Gastrocnemius medialis (tissue), 4 donors: ENCODE measurements around the gene GNGT2. TPM values are rescaled to one million over a fixed set of nuclear protein-coding genes. Genes with fewer than 3 reads are reported as not detected.

Source experiments
- ATAC-seq, 2 donors: fragments of 150-250 bp; one replicate each; pipeline ENCODE4 v1.9.1; 2016
- DNase-seq, 2 donors: peaks; one replicate each; pipeline ENCODE4 v3.0.0-alpha.2; 2019
- H3K27ac ChIP-seq, 4 donors: fragments of 200-600 bp; sonication (generic); 1 replicate in 1 of 4; 2 replicates in 3 of 4; pipeline ENCODE4 v1.5.1; 2016 to 2018; ENCODE audit warnings: mild to moderate bottlenecking in 2 of 4, moderate library complexity in 1 of 4
- H3K27me3 ChIP-seq, 3 donors: fragments of 200-600 bp; sonication (generic) in 2 of 3; 1 replicate in 1 of 3; 2 replicates in 2 of 3; pipeline versions ENCODE4 v1.5.1 to v1.6.0; 2016 to 2019; ENCODE audit warnings: mild to moderate bottlenecking in 1 of 3, moderate library complexity in 1 of 3
- H3K36me3 ChIP-seq, 2 donors: fragments of 200-600 bp; sonication (generic) in 1 of 2; one replicate each; pipeline ENCODE4 v1.5.1; 2017 to 2018
- H3K4me1 ChIP-seq, 2 donors: fragments of 200-600 bp; sonication (generic) in 1 of 2; one replicate each; pipeline ENCODE4 v1.5.1; 2016 to 2017; ENCODE audit warnings: mild to moderate bottlenecking in 2 of 2
- H3K4me3 ChIP-seq, 4 donors: fragments of 200-600 bp; sonication (generic) in 3 of 4; 1 replicate in 1 of 4; 2 replicates in 3 of 4; pipeline ENCODE4 v1.5.1; 2016 to 2019; ENCODE audit warnings: mild to moderate bottlenecking in 2 of 4
- H3K9me3 ChIP-seq, 3 donors: fragments of 200-600 bp; sonication (generic) in 2 of 3; 1 replicate in 1 of 3; 2 replicates in 2 of 3; pipeline ENCODE4 v1.5.1; 2016 to 2019
- CTCF ChIP-seq, 5 experiments: fragments of 450-650 bp in 3 of 5; fragments of 200-600 bp in 2 of 5; sonication (generic) in 2 of 5; IDR thresholded peaks in 4 of 5; conservative IDR thresholded peaks in 1 of 5; 1 replicate in 4 of 5; 2 replicates in 1 of 5; pipeline ENCODE4 v1.5.1; 2016 to 2019; ENCODE audit warnings: antibody characterized with exemption in 5 of 5, mild to moderate bottlenecking in 3 of 5, moderate library complexity in 3 of 5
- POLR2A ChIP-seq, 2 donors: fragments of 450-650 bp; IDR thresholded peaks; one replicate each; pipeline ENCODE4 v1.6.1; 2017; ENCODE audit warnings: antibody characterized with exemption in 2 of 2, mild to moderate bottlenecking in 2 of 2, moderate library complexity in 2 of 2
- in situ Hi-C, 4 donors: fragments of 200-750 bp; cut with MboI; loops; one replicate each; pipeline versions ENCODE4 v1.15.0 to v1.8.0; 2017; ENCODE audit warnings: low sequenced_read_pairs in 4 of 4
- intact Hi-C: fragments of 100-400 bp; cut with DNase I; formaldehyde crosslinking; loops from one replicate; pipeline ENCODE4 v1.15.1; 2023; ENCODE audit warnings: low total_unique reads
- total RNA-seq, 4 donors: library from RNA; depleted of rRNA; stranded (reverse); fragments of >200 nt; gene quantifications; one replicate each; pipeline versions ENCODE4 v1.1.0 to v1.2.3, GENCODE V29; 2016

The GNGT2 gene
- total RNA-seq, 4 donors from 2014 or later = not detected

GRCh38 chr17:49218941-49219913 lies 8.9 kb upstream of the GNGT2 start:
- Histone ChIP-seq H3K36me3 (no peaks in the 10 kb centered on the region), H3K4me3 (no peak overlapping the region), H3K4me1 (peaks cover 0 to 10% of the 10 kb centered on the region in 2 donors), H3K27ac (no peak overlapping the region), H3K27me3 (peaks cover 21 to 28% (median 25%) of the 10 kb centered on the region in 3 donors), H3K9me3 (no peaks in the 10 kb centered on the region)
- in situ Hi-C loops (no loop called here), intact Hi-C loops (no loop called here)
- DNase-seq (no peak), ATAC-seq (no peak)
- no peak for TF ChIP-seq POLR2A (IDR thresholded peaks at IDR 0.05)
- no peak for TF ChIP-seq CTCF (IDR thresholded peaks at IDR 0.05 in 4 of 5, conservative IDR thresholded peaks at IDR 0.05 in 1 of 5)

DNA sequence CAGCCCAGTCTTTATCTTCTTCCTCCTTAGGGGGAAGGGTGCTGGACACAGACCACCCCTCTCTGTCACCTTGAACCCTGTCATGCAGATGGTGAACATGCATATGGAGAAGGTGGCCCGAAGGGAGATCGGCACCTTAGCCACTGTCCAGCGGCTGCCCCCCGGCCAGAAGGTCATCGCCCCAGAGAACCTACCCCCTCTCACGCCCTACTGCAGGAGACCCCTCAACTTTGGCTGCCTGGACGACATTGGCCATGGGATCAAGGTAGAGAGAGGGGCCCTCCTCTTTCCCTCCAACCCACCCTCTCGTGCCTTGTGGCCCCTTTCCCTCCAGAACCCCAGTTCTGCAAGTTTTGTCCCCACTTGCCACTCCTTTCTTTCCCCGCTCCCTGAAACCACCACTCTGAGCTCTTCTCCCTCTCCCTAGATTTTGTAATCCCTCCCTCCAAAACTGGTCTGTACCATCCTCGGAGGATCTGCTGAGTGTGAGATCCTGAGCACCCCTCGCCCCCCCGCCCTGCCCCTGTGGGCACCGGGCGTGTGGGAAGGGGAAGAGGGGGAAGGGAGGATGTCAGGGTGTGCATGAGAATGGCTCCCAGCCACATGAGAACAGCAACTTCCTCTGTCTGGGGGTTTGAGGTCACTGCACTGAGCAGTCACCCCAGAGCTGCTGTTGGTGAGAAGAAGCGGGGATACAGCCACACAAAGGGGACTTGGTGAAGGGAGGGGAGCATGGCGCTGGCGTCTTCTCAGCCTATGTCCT lies 7.5 kb upstream of the GNGT2 start:
- H3K4me3 ChIP-seq = no peak overlapping the region
- peaks cover 0 to 6% of the 10 kb centered on the region in 2 donors for H3K4me1 ChIP-seq
- no peaks in the 10 kb centered on the region for H3K36me3 ChIP-seq
- TF ChIP-seq CTCF (IDR thresholded peaks at IDR 0.05 in 4 of 5, conservative IDR thresholded peaks at IDR 0.05 in 1 of 5) = no peak
- TF ChIP-seq POLR2A (IDR thresholded peaks at IDR 0.05) = no peak
- H3K27me3 ChIP-seq = peaks cover 9 to 19% (median 18%) of the 10 kb centered on the region in 3 donors
- ATAC-seq (no peak), DNase-seq (peak in 1 of 2 donors; percentile 50)
- peak overlapping the region in 1 of 4 donors; percentile 13 for H3K27ac ChIP-seq
- in situ Hi-C loops (no loop called here), intact Hi-C loops (no loop called here)
- no peaks in the 10 kb centered on the region for H3K9me3 ChIP-seq

DNA sequence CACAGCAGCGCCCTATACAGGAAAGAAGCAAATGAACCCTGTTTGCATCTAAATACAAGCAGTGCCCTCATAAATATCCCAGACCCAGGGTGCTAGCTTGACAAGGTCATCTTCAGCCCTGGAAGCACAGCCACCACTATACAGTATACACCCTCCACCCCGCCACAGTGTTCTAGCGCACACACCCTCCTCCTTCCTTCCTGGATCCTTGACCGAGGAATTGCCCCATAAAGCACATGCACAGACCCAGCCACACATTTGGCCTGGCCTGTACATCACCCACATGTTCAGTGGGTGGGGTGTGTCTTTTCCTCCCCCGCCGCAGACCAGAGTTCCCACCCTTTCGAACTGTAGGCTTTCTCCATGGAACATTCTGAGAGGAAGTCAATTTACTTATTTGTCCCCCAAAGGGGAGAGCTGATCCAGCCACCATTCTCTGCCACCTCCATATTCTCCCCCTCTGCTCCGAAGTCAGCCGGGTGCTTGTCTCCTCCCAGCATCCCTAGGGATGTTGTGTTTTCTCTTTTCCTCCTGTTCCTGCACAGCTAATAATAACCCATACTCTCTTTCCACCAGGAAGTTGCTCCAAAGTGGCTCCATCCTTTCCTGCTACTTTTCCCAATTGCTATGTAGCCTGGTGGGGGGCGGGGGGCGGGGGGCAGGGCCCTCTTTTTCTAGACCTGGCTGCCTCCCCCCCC lies 6.7 kb upstream of the GNGT2 start:
- DNase-seq (peak; percentile 41 to 43), ATAC-seq (peak; percentile 49 to 64)
- Histone ChIP-seq H3K9me3 (no peaks in the 10 kb centered on the region), H3K4me3 (no peak overlapping the region), H3K27ac (peak overlapping the region in 1 of 4 donors; percentile 13), H3K27me3 (peaks cover 8 to 19% (median 18%) of the 10 kb centered on the region in 3 donors), H3K4me1 (peaks cover 0 to 6% of the 10 kb centered on the region in 2 donors), H3K36me3 (no peaks in the 10 kb centered on the region)
- in situ Hi-C loops (no loop called here), intact Hi-C loops (no loop called here)
- no peak for TF ChIP-seq POLR2A (IDR thresholded peaks at IDR 0.05)
- no peak for TF ChIP-seq CTCF (IDR thresholded peaks at IDR 0.05 in 4 of 5, conservative IDR thresholded peaks at IDR 0.05 in 1 of 5)

DNA sequence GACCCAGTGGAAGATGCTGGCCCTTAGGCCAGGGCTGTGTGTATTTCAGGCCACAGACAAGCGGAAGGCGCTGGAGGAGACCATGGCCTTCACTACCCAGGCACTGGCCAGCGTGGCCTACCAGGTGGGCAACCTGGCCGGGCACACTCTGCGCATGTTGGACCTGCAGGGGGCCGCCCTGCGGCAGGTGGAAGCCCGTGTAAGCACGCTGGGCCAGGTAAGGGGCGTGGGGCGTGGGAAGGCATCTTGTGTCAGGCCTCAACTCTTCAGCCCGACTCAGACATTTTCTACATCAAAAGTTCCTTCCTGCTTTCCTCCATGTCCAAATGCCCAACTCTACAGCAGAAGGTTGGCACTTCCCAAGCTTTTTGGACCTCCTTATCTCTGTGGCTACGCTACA lies 6.1 kb upstream of the GNGT2 start:
- in situ Hi-C loops (no loop called here), intact Hi-C loops (no loop called here)
- ATAC-seq = no peak
- peaks cover 0 to 6% of the 10 kb centered on the region in 2 donors for H3K4me1 ChIP-seq
- no peaks in the 10 kb centered on the region for H3K36me3 ChIP-seq
- TF ChIP-seq POLR2A (IDR thresholded peaks at IDR 0.05) (no peak), CTCF (IDR thresholded peaks at IDR 0.05 in 4 of 5, conservative IDR thresholded peaks at IDR 0.05 in 1 of 5) (no peak)
- peaks cover 8 to 19% (median 18%) of the 10 kb centered on the region in 3 donors for H3K27me3 ChIP-seq
- H3K9me3 ChIP-seq = no peaks in the 10 kb centered on the region
- no peak overlapping the region for H3K4me3 ChIP-seq
- no peak for DNase-seq
- H3K27ac ChIP-seq = peak overlapping the region in 2 of 4 donors; percentile 1 to 13
